22Rv1 (cell line): ENCODE results near the gene SASH1.

ENCODE experiments used
- CTCF ChIP-seq: fragments of 450-650 bp; IDR thresholded peaks from 2 replicates; pipeline ENCODE4 v1.5.1; 2017; ENCODE audit warnings: mild to moderate bottlenecking
- ZFX ChIP-seq: fragments of 450-650 bp; IDR thresholded peaks from 2 replicates; pipeline ENCODE4 v1.6.1; 2017; ENCODE audit warnings: antibody characterized with exemption, borderline replicate concordance

DNA sequence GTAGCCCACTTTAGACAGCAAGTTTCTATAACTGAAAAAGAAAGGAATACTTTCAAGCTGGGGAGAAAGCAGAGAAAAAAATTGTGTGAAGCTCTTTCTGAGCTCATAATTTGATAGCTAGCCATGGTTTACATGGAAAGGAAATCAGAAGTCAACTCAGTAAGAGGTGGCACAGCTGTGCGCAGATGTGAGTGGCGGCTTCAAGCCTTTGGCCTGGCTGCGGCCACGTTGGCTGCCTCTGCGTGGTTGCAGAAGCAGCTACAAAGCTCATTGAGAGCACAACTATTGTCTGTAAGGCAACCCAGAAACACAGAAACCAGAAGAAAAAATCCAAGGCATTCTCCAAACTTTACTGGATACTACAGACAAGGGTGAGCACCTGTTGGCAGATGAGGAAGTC, 136.9 kb downstream of the SASH1 start:
- TF ChIP-seq ZFX (no peak), CTCF (no peak)
